MM.1S (cell line): Measurements from ENCODE around the gene HMGCS2.
"Not testable (repeated sequence)": the region's sequence is repeated elsewhere in the genome, so short reads cannot be mapped to it uniquely, and the experiment has no call there.

Experiments used
- DNase-seq: peaks from one replicate; pipeline ENCODE4 v3.0.0-alpha.2; 2015
- H2AFZ ChIP-seq: fragments of 300-600 bp; sonication (generic); 2 replicates; pipeline ENCODE4 v1.6.0; 2016; ENCODE audit warnings: antibody characterized with exemption, low read length
- H3F3A ChIP-seq: fragments of 300-600 bp; sonication (generic); 2 replicates; pipeline ENCODE4 v1.6.1; 2016; ENCODE audit warnings: mild to moderate bottlenecking, antibody characterized with exemption, low read length, moderate library complexity, mixed read lengths; ENCODE audit not compliant: insufficient read depth
- H3K27ac ChIP-seq: fragments of 300-600 bp; sonication (generic); 2 replicates; pipeline ENCODE4 v1.5.1; 2016; ENCODE audit warnings: mild to moderate bottlenecking, low read length
- H3K27me3 ChIP-seq: fragments of 300-600 bp; sonication (generic); replicated peaks from 2 replicates; pipeline ENCODE4 v1.6.0; 2016; ENCODE audit warnings: low read length; ENCODE audit not compliant: insufficient read depth
- H3K36me3 ChIP-seq: fragments of 300-600 bp; sonication (generic); replicated peaks from 2 replicates; pipeline ENCODE4 v1.6.1; 2016; ENCODE audit warnings: mild to moderate bottlenecking, low read length, mixed read lengths; ENCODE audit not compliant: insufficient read depth
- H3K4me1 ChIP-seq: fragments of 300-600 bp; sonication (generic); 2 replicates; pipeline ENCODE4 v1.6.1; 2016; ENCODE audit warnings: low read length, mixed read lengths
- H3K4me2 ChIP-seq: fragments of 300-600 bp; sonication (generic); 2 replicates; pipeline ENCODE4 v1.6.0; 2016; ENCODE audit warnings: low read depth, low read length
- H3K4me3 ChIP-seq: fragments of 300-600 bp; sonication (generic); 2 replicates; pipeline ENCODE4 v1.5.1; 2016; ENCODE audit warnings: low read length, mixed read lengths
- H3K79me2 ChIP-seq: fragments of 300-600 bp; sonication (generic); 2 replicates; pipeline ENCODE4 v1.6.1; 2016; ENCODE audit warnings: mixed run types, low read length, mixed read lengths
- H3K9ac ChIP-seq: fragments of 300-600 bp; sonication (generic); 2 replicates; pipeline ENCODE4 v1.6.1; 2016; ENCODE audit warnings: low read length, mixed read lengths
- H3K9me2 ChIP-seq: fragments of 300-600 bp; sonication (generic); replicated peaks from 2 replicates; pipeline ENCODE4 v1.6.1; 2016; ENCODE audit warnings: mild to moderate bottlenecking, low read length, mixed read lengths; ENCODE audit not compliant: insufficient read depth
- H3K9me3 ChIP-seq: fragments of 300-600 bp; sonication (generic); replicated peaks from 2 replicates; pipeline ENCODE4 v1.6.1; 2016; ENCODE audit warnings: mild to moderate bottlenecking, low read length, mixed read lengths; ENCODE audit not compliant: insufficient read depth
- H4K20me1 ChIP-seq: fragments of 300-600 bp; sonication (generic); 2 replicates; pipeline ENCODE4 v1.6.1; 2016; ENCODE audit warnings: mild to moderate bottlenecking, low read length, moderate library complexity, mixed read lengths; ENCODE audit not compliant: insufficient read depth
- CTCF ChIP-seq: fragments of 300-600 bp; sonication (generic); IDR thresholded peaks from 2 replicates; pipeline ENCODE4 v1.5.1; 2016; ENCODE audit warnings: antibody characterized with exemption, low read length, mixed read lengths
- EZH2 ChIP-seq: fragments of 300-600 bp; sonication (generic); optimal IDR thresholded peaks from 2 replicates; pipeline ENCODE3; 2017; ENCODE audit warnings: low read depth, mild to moderate bottlenecking, antibody characterized with exemption, low read length, mixed read lengths
- EZH2phosphoT487 ChIP-seq: fragments of 300-600 bp; sonication (generic); IDR thresholded peaks from 2 replicates; pipeline ENCODE4 v1.6.1; 2018; ENCODE audit warnings: antibody characterized with exemption, low read length

The HMGCS2 gene

DNA sequence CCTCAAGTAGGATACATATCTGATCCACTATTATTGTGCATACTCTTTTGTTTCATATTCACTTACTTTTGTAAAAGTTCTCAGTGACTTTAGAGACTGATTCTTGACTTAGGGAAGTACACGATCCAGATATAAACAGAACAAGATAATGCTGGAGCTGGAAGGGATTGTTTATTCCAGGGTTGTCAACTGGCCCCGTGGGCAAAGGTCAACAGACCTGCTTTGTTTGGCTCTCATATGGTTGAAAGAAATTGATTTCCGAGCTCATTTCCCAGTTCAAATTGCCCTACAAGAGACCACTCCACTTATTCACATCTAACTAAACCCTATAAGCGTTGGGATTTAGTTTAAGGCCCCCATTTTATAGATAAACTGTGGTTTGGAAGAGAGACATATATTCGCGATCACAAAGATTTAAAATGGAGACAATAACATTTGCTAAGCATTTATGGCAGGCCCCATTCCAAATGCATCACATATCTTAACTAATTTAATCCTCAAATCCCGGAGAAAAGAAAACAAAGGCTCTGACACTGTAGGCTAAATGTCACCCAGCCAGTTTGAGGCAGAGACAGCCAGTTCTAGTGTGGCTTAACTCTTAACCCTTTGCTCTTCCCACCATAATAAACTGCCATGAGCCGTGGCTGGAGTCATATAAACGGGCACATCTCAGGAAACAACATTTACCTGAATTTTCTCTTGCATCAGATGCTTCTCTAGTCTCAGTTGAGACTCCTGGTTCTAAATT lies 21.9 kb upstream of the HMGCS2 start:
- TF ChIP-seq CTCF (no peak), EZH2 (no peak), EZH2phosphoT487 (no peak)
- H2AFZ ChIP-seq = no peak overlapping the region
- no peak overlapping the region for H3K4me2 ChIP-seq
- H3K4me1 ChIP-seq = peaks cover 15% of the 10 kb centered on the region
- H3F3A ChIP-seq = no peaks in the 10 kb centered on the region
- H3K9me3 ChIP-seq = no peaks in the 10 kb centered on the region
- no peaks in the 10 kb centered on the region for H3K79me2 ChIP-seq
- no peak overlapping the region for H3K4me3 ChIP-seq
- DNase-seq = no peak
- no peaks in the 10 kb centered on the region for H3K36me3 ChIP-seq
- H3K9me2 ChIP-seq = no peaks in the 10 kb centered on the region
- H3K27me3 ChIP-seq = no peaks in the 10 kb centered on the region
- H3K27ac ChIP-seq = no peak overlapping the region
- no peaks in the 10 kb centered on the region for H4K20me1 ChIP-seq
- H3K9ac ChIP-seq = no peak overlapping the region

DNA sequence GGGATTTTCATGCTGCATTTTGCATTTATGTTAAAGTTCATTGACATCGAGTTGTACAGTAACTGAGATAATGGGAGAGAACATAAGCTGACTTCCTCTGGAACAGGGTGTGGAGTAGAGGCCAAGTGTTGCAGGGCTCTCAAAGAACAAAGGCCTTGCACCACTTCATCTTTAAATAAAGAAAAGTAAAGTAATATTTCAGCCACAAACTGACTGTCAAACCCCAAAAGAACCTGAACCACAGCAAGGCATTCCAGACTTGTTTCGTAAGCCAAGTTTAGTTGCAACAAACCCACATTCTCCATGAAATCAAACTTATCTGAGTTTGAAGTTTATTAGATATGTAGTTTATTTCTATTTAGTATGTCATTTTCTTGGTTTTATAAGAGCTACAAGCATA lies 19.1 kb upstream of the HMGCS2 start:
- no peaks in the 10 kb centered on the region for H3K27me3 ChIP-seq
- H3K9me3 ChIP-seq = no peaks in the 10 kb centered on the region
- no peaks in the 10 kb centered on the region for H3K36me3 ChIP-seq
- H3K4me3 ChIP-seq = no peak overlapping the region
- H4K20me1 ChIP-seq = no peaks in the 10 kb centered on the region
- peaks cover 17% of the 10 kb centered on the region for H3K4me1 ChIP-seq
- H3K4me2 ChIP-seq = peak overlapping the region; percentile 26; the same call in 1 of the 2 replicates
- no peak overlapping the region for H2AFZ ChIP-seq
- DNase-seq = peak; percentile 39
- no peaks in the 10 kb centered on the region for H3K79me2 ChIP-seq
- H3K9me2 ChIP-seq = no peaks in the 10 kb centered on the region
- H3F3A ChIP-seq = no peaks in the 10 kb centered on the region
- peak overlapping the region; percentile 57; the same call in 1 of the 2 replicates for H3K27ac ChIP-seq
- no peak for TF ChIP-seq CTCF
- no peak for TF ChIP-seq EZH2
- TF ChIP-seq EZH2phosphoT487 = no peak
- H3K9ac ChIP-seq = no peak overlapping the region

DNA sequence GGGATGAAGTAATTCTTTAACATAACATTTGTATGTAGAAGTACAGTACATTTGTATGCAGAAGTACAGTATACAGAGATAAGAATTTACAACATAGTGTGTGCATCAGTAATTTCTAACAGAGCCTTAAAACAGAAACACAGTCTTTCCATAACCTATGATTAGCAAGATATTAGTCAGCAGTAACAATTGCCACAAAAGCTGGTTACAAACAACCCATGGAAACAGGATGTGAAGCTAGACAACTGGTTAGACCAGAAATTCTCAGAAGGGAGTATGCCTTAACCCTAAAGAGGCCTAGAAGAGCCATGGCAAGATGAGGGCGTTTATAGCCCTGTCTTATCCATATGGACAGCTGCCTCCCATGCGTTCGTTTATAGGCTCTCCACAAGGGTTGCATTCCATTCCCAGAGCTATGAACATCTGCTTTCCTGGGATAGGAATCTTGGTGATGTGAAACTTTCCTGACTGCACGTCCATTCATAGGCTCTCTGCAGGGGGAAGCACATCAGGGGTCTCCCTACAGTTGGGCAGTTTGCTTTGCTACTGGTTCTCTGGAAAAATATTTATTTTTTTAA lies 17.9 kb upstream of the HMGCS2 start:
- H3K4me2 ChIP-seq, H3K27ac ChIP-seq, H4K20me1 ChIP-seq, H3K9me2 ChIP-seq, H3F3A ChIP-seq, H3K79me2 ChIP-seq, H3K9me3 ChIP-seq, H3K4me3 ChIP-seq, H2AFZ ChIP-seq, H3K27me3 ChIP-seq, H3K9ac ChIP-seq, H3K36me3 ChIP-seq: not testable (repeated sequence)
- peaks cover 17% of the 10 kb centered on the region for H3K4me1 ChIP-seq
- DNase-seq = peak; percentile 33

DNA sequence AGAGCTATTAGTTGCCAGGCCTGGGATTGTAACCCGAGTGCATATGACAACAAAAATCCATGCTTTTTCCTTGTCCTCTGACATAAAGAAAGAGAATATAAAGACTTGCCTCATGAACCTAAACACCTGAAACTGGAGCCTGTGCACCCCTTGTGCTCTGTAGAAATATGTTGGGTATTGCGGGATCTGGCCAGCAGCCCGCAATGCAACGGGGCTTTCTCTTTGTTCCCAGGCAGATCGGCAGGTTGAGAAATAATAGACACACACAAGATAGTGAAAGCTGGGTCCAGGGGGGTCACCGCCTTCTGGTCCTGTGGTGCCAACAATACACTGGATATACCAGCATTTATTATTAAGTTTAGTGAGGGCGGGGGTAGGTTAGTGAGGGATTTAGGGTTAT lies 17.3 kb upstream of the HMGCS2 start:
- H3K79me2 ChIP-seq, DNase-seq, H3K9ac ChIP-seq, H3K4me3 ChIP-seq, H3K9me2 ChIP-seq, H3F3A ChIP-seq, H3K9me3 ChIP-seq, H3K27ac ChIP-seq, H3K27me3 ChIP-seq, H2AFZ ChIP-seq, H4K20me1 ChIP-seq, H3K36me3 ChIP-seq, H3K4me2 ChIP-seq: not testable (repeated sequence)
- peaks cover 17% of the 10 kb centered on the region for H3K4me1 ChIP-seq
